ENCODE measurements around the gene PPEF1.
A peak's percentile ranks its signal among the peaks of the same experiment; 100 is the strongest.
"Not testable (repeated sequence)": the region's sequence is repeated elsewhere in the genome, so short reads cannot be mapped to it uniquely, and the experiment has no call there.

The PPEF1 gene

GRCh38 chrX:18753631-18754030, 46.2 kb downstream of the PPEF1 start:
- H3K9ac ChIP-seq (ENCODE audit: low read length): no peak overlapping the region
- H3K4me1 ChIP-seq (ENCODE audit: control insufficient read depth, insufficient read depth, low read length): peaks cover 15% of the 10 kb centered on the region
- H3K27ac ChIP-seq (ENCODE audit: low read depth, low read length): no peak overlapping the region
- H3K27me3 ChIP-seq (ENCODE audit: control insufficient read depth, insufficient read depth, low read length): no peaks in the 10 kb centered on the region
- no peak overlapping the region for H3K4me3 ChIP-seq (ENCODE audit: low read depth, low read length)
- no peaks in the 10 kb centered on the region for H3K9me3 ChIP-seq (ENCODE audit: control insufficient read depth, insufficient read depth, low read depth, low read length)
- H3K36me3 ChIP-seq (ENCODE audit: control insufficient read depth, insufficient read depth, low read length): no peaks in the 10 kb centered on the region

GRCh38 chrX:18755651-18756050, 48.2 kb downstream of the PPEF1 start:
- no peak overlapping the region for H3K27ac ChIP-seq (ENCODE audit: low read depth, low read length)
- peaks cover 19% of the 10 kb centered on the region for H3K4me1 ChIP-seq (ENCODE audit: control insufficient read depth, insufficient read depth, low read length)
- H3K9me3 ChIP-seq (ENCODE audit: control insufficient read depth, insufficient read depth, low read depth, low read length): no peaks in the 10 kb centered on the region
- no peak overlapping the region for H3K9ac ChIP-seq (ENCODE audit: low read length)
- no peaks in the 10 kb centered on the region for H3K27me3 ChIP-seq (ENCODE audit: control insufficient read depth, insufficient read depth, low read length)
- H3K4me3 ChIP-seq (ENCODE audit: low read depth, low read length): no peak overlapping the region
- H3K36me3 ChIP-seq (ENCODE audit: control insufficient read depth, insufficient read depth, low read length): no peaks in the 10 kb centered on the region

- Histone ChIP-seq H3K27me3 (ENCODE audit: control insufficient read depth, insufficient read depth, low read length) (no peaks in the 10 kb centered on the region; the same call in 1 of the 2 replicates), H3K4me3 (ENCODE audit: low read depth, low read length) (no peak overlapping the region), H3K4me1 (ENCODE audit: control insufficient read depth, insufficient read depth, low read length) (peaks cover 19% of the 10 kb centered on the region), H3K27ac (ENCODE audit: low read depth, low read length) (no peak overlapping the region), H3K36me3 (ENCODE audit: control insufficient read depth, insufficient read depth, low read length) (no peaks in the 10 kb centered on the region), H3K9ac (ENCODE audit: low read length) (no peak overlapping the region), H3K9me3 (ENCODE audit: control insufficient read depth, insufficient read depth, low read depth, low read length) (no peaks in the 10 kb centered on the region)
Observed at GRCh38 chrX:18757956-18758932, 50.8 kb downstream of the PPEF1 start.

GRCh38 chrX:18761750-18762149, 54.3 kb downstream of the PPEF1 start:
- Histone ChIP-seq H3K4me1 (ENCODE audit: control insufficient read depth, insufficient read depth, low read length) (peaks cover 16% of the 10 kb centered on the region), H3K9me3 (ENCODE audit: control insufficient read depth, insufficient read depth, low read depth, low read length) (no peaks in the 10 kb centered on the region), H3K27ac (ENCODE audit: low read depth, low read length) (no peak overlapping the region)

GRCh38 chrX:18763106-18763505, 55.7 kb downstream of the PPEF1 start:
- not testable (repeated sequence) for H3K9ac ChIP-seq (ENCODE audit: low read length); H3K9me3 ChIP-seq (ENCODE audit: control insufficient read depth, insufficient read depth, low read depth, low read length); H3K27ac ChIP-seq (ENCODE audit: low read depth, low read length); H3K27me3 ChIP-seq (ENCODE audit: control insufficient read depth, insufficient read depth, low read length); H3K36me3 ChIP-seq (ENCODE audit: control insufficient read depth, insufficient read depth, low read length); H3K4me3 ChIP-seq (ENCODE audit: low read depth, low read length)
- peaks cover 12% of the 10 kb centered on the region for H3K4me1 ChIP-seq (ENCODE audit: control insufficient read depth, insufficient read depth, low read length)

More at GRCh38 chrX:18761750-18762149, 54.3 kb downstream of the PPEF1 start:
- H3K36me3 ChIP-seq (ENCODE audit: control insufficient read depth, insufficient read depth, low read length): no peaks in the 10 kb centered on the region
- no peak overlapping the region for H3K4me3 ChIP-seq (ENCODE audit: low read depth, low read length)
- H3K9ac ChIP-seq (ENCODE audit: low read length): no peak overlapping the region
- H3K27me3 ChIP-seq (ENCODE audit: control insufficient read depth, insufficient read depth, low read length): no peaks in the 10 kb centered on the region; the same call in 1 of the 2 replicates

- H3K27ac ChIP-seq (ENCODE audit: low read depth, low read length): no peak overlapping the region
- peaks cover 11% of the 10 kb centered on the region for H3K9me3 ChIP-seq (ENCODE audit: control insufficient read depth, insufficient read depth, low read depth, low read length)
- H3K9ac ChIP-seq (ENCODE audit: low read length): no peak overlapping the region
Observed at GRCh38 chrX:18769364-18769763, 61.9 kb downstream of the PPEF1 start.

GRCh38 chrX:18769812-18770573, 62.5 kb downstream of the PPEF1 start:
- no peaks in the 10 kb centered on the region for H3K36me3 ChIP-seq (ENCODE audit: control insufficient read depth, insufficient read depth, low read length)
- no peak overlapping the region for H3K27ac ChIP-seq (ENCODE audit: low read depth, low read length)
- no peak overlapping the region for H3K9ac ChIP-seq (ENCODE audit: low read length)
- H3K9me3 ChIP-seq (ENCODE audit: control insufficient read depth, insufficient read depth, low read depth, low read length): peaks cover 11% of the 10 kb centered on the region
- no peaks in the 10 kb centered on the region for H3K27me3 ChIP-seq (ENCODE audit: control insufficient read depth, insufficient read depth, low read length)
- H3K4me1 ChIP-seq (ENCODE audit: control insufficient read depth, insufficient read depth, low read length): no peaks in the 10 kb centered on the region
- H3K4me3 ChIP-seq (ENCODE audit: low read depth, low read length): no peak overlapping the region

More at GRCh38 chrX:18769364-18769763, 61.9 kb downstream of the PPEF1 start:
- Histone ChIP-seq H3K27me3 (ENCODE audit: control insufficient read depth, insufficient read depth, low read length) (no peaks in the 10 kb centered on the region), H3K4me3 (ENCODE audit: low read depth, low read length) (no peak overlapping the region), H3K36me3 (ENCODE audit: control insufficient read depth, insufficient read depth, low read length) (no peaks in the 10 kb centered on the region), H3K4me1 (ENCODE audit: control insufficient read depth, insufficient read depth, low read length) (peaks cover 2% of the 10 kb centered on the region; the same call in 1 of the 2 replicates)

GRCh38 chrX:18789916-18790315, 82.5 kb downstream of the PPEF1 start:
- no peaks in the 10 kb centered on the region for H3K27me3 ChIP-seq (ENCODE audit: control insufficient read depth, insufficient read depth, low read length)

GRCh38 chrX:18792828-18793227, 85.4 kb downstream of the PPEF1 start:
- H3K4me1 ChIP-seq (ENCODE audit: control insufficient read depth, insufficient read depth, low read length): peaks cover 19% of the 10 kb centered on the region
- H3K27ac ChIP-seq (ENCODE audit: low read depth, low read length): peak overlapping the region; percentile 84; the same call in 1 of the 2 replicates
- no peaks in the 10 kb centered on the region for H3K36me3 ChIP-seq (ENCODE audit: control insufficient read depth, insufficient read depth, low read length)

More at GRCh38 chrX:18789916-18790315, 82.5 kb downstream of the PPEF1 start:
- Histone ChIP-seq H3K27ac (ENCODE audit: low read depth, low read length) (no peak overlapping the region), H3K36me3 (ENCODE audit: control insufficient read depth, insufficient read depth, low read length) (no peaks in the 10 kb centered on the region), H3K4me3 (ENCODE audit: low read depth, low read length) (no peak overlapping the region), H3K9ac (ENCODE audit: low read length) (no peak overlapping the region), H3K9me3 (ENCODE audit: control insufficient read depth, insufficient read depth, low read depth, low read length) (no peaks in the 10 kb centered on the region; the same call in 1 of the 2 replicates), H3K4me1 (ENCODE audit: control insufficient read depth, insufficient read depth, low read length) (peaks cover 19% of the 10 kb centered on the region)

GRCh38 chrX:18793601-18794089, 86.2 kb downstream of the PPEF1 start:
- Histone ChIP-seq H3K9me3 (ENCODE audit: control insufficient read depth, insufficient read depth, low read depth, low read length) (no peaks in the 10 kb centered on the region), H3K27ac (ENCODE audit: low read depth, low read length) (peak overlapping the region; percentile 84; the same call in 1 of the 2 replicates), H3K36me3 (ENCODE audit: control insufficient read depth, insufficient read depth, low read length) (no peaks in the 10 kb centered on the region), H3K9ac (ENCODE audit: low read length) (peak overlapping the region; percentile 22), H3K4me1 (ENCODE audit: control insufficient read depth, insufficient read depth, low read length) (peaks cover 19% of the 10 kb centered on the region), H3K4me3 (ENCODE audit: low read depth, low read length) (peak overlapping the region; percentile 8; the same call in 1 of the 2 replicates), H3K27me3 (ENCODE audit: control insufficient read depth, insufficient read depth, low read length) (peaks cover 5% of the 10 kb centered on the region; the same call in 1 of the 2 replicates)

More at GRCh38 chrX:18792828-18793227, 85.4 kb downstream of the PPEF1 start:
- H3K27me3 ChIP-seq (ENCODE audit: control insufficient read depth, insufficient read depth, low read length): peaks cover 5% of the 10 kb centered on the region; the same call in 1 of the 2 replicates
- no peaks in the 10 kb centered on the region for H3K9me3 ChIP-seq (ENCODE audit: control insufficient read depth, insufficient read depth, low read depth, low read length)
- H3K9ac ChIP-seq (ENCODE audit: low read length): no peak overlapping the region
- H3K4me3 ChIP-seq (ENCODE audit: low read depth, low read length): no peak overlapping the region

Measured in HUES6 (cell line).